ENCODE measurements around the gene STOML2. TPM values are rescaled to one million over a fixed set of nuclear protein-coding genes. Genes with fewer than 3 reads are reported as not detected.

STOML2 gene
- total RNA-seq, 4 donors from 2014 or later, result 77.6 to 108 (median 89.9) TPM

GRCh38 chr9:35105571-35106342 lies 2.8 kb upstream of the STOML2 start:
- DNase-seq (ENCODE audit: low spot score), result no peak
- no peak for TF ChIP-seq CTCF (IDR thresholded peaks at IDR 0.05)
- ATAC-seq (ENCODE audit: low FRiP score), result no peak

GRCh38 chr9:35105126-35105525 lies 2.2 kb upstream of the STOML2 start:
- no peak for TF ChIP-seq CTCF (IDR thresholded peaks at IDR 0.05)
- ATAC-seq (ENCODE audit: low FRiP score) (no peak), DNase-seq (ENCODE audit: low spot score) (no peak)

- no peak for TF ChIP-seq CTCF (IDR thresholded peaks at IDR 0.05)
- ATAC-seq (ENCODE audit: low FRiP score) (no peak), DNase-seq (ENCODE audit: low spot score) (no peak)
These were observed 1.7 kb upstream of the STOML2 start for GRCh38 chr9:35104586-35104985.

GRCh38 chr9:35103660-35104191 lies 795 bp upstream of the STOML2 start:
- TF ChIP-seq CTCF (IDR thresholded peaks at IDR 0.05), result no peak
- ATAC-seq (ENCODE audit: low FRiP score) (no peak), DNase-seq (ENCODE audit: low spot score) (no peak)

- TF ChIP-seq CTCF (IDR thresholded peaks at IDR 0.05), result no peak
- no peak for DNase-seq (ENCODE audit: low spot score)
- ATAC-seq (ENCODE audit: low FRiP score), result peak; percentile 34
These were observed 514 bp downstream of the STOML2 start for GRCh38 chr9:35102465-35102768.

- no peak for DNase-seq (ENCODE audit: low spot score)
- TF ChIP-seq CTCF (IDR thresholded peaks at IDR 0.05), result no peak
- no peak for ATAC-seq (ENCODE audit: low FRiP score)
These were observed 5.4 kb downstream of the STOML2 start for GRCh38 chr9:35097573-35097972.

Data from omental fat pad (tissue), 4 donors.